Measurements from ENCODE around the gene ALOX15.

- TF ChIP-seq POLR2A (IDR thresholded peaks at IDR 0.05) (no peak), CTCF (IDR thresholded peaks at IDR 0.05) (no peak)
Observed at GRCh38 chr17:4636474-4637100, 4.9 kb downstream of the ALOX15 start.
